Sigmoid colon (tissue), 4 donors: ENCODE measurements around the gene CPNE6.

Experiments used
- POLR2AphosphoS5 ChIP-seq, 4 donors: sonication (generic); formaldehyde crosslinking; IDR thresholded peaks; one replicate each; pipeline ENCODE4 v1.6.1; 2017; ENCODE audit warnings: antibody characterized with exemption in 4 of 4
- TF ChIP-seq, protein P1 (sequence below), 4 experiments: fragments of 450-650 bp in 3 of 4; fragments of 200-600 bp in 1 of 4; IDR thresholded peaks; one replicate each; pipeline ENCODE4 v1.5.1; 2016 to 2019; ENCODE audit warnings: antibody characterized with exemption in 4 of 4, mild to moderate bottlenecking in 3 of 4, moderate library complexity in 2 of 4

DNA sequence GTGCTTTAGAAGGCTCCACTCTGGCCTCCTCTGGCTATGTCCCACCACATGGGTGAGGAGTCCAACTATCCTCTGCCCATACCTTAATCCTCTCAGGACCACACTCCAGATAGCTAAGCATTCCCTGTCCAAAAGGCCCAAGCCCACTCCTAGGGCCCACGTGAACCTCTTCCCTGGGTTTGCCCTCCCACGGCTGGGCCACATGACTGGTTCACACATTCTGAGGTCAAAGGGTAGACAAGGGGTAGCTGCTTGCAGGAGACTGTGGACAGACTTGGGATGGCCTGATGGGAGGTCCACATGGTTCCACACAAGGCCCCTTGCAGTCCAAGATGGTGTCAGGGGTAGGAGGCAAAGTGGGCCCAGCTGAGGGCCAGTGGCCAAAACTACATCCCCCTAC, 16.7 kb downstream of the CPNE6 start:
- TF ChIP-seq, protein P1, sequence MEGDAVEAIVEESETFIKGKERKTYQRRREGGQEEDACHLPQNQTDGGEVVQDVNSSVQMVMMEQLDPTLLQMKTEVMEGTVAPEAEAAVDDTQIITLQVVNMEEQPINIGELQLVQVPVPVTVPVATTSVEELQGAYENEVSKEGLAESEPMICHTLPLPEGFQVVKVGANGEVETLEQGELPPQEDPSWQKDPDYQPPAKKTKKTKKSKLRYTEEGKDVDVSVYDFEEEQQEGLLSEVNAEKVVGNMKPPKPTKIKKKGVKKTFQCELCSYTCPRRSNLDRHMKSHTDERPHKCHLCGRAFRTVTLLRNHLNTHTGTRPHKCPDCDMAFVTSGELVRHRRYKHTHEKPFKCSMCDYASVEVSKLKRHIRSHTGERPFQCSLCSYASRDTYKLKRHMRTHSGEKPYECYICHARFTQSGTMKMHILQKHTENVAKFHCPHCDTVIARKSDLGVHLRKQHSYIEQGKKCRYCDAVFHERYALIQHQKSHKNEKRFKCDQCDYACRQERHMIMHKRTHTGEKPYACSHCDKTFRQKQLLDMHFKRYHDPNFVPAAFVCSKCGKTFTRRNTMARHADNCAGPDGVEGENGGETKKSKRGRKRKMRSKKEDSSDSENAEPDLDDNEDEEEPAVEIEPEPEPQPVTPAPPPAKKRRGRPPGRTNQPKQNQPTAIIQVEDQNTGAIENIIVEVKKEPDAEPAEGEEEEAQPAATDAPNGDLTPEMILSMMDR (IDR thresholded peaks at IDR 0.05): no peak
- no peak for TF ChIP-seq POLR2AphosphoS5 (IDR thresholded peaks at IDR 0.05)
